CD4-positive, alpha-beta T cell treated with Interferon alpha-2 for 1 hour (primary cell): ENCODE data around the gene MUC13.

ENCODE experiments used
- DNase-seq, 2 donors: peaks; one replicate each; pipeline ENCODE4 v3.0.0-alpha.2; 2020 to 2022

Gene MUC13

DNA sequence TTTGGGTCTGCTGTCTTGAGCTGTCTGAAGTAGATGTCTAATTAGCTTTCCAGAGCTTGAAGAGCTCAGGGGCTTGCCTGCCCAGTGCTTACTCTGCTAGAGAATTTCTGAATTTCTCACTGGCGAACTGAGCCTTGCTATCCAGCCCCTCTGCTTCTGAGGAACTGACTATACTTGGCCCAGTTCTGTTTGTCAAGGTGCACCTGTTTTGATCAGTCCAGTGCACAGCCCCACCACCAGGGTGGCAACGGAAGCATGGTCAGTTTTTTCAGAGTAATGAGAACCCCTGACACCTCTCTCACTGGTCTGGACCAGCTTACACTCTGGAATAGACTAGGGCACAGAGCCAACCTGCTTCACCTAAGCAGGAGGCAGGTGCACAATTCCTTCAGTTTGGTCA, 72.5 kb downstream of the MUC13 start:
- DNase-seq, result no peak

- DNase-seq, result no peak
These were observed 73.5 kb downstream of the MUC13 start for GRCh38 chr3:124861041-124861440.

GRCh38 chr3:124860599-124860998, 74.0 kb downstream of the MUC13 start:
- DNase-seq, result no peak

DNA sequence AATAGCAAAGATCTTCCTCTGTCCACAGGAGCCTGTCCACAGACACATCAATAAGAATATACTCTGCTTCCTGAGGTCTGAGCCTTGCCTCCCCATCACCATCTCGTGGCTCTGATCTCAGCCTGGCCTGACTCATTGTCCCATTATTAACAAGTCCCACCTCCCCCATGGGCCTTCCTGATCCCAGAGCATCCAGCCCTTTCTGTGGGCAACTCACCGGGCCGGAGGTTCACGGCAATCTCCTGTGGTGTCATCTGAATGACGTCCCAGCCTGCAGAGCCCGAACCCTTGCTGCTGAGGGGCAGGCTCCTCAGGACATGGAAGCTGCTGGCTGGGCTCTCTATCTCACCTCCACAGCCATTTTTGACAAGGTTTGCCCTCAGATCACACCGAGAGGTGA, 75.5 kb downstream of the MUC13 start:
- DNase-seq, result no peak

- no peak for DNase-seq
These were observed 76.3 kb downstream of the MUC13 start for GRCh38 chr3:124858275-124858674.

GRCh38 chr3:124856677-124857076, 77.9 kb downstream of the MUC13 start:
- no peak for DNase-seq
